Esophagus squamous epithelium (tissue), 5 donors: ENCODE measurements around the gene LGR6. TPM values are rescaled to one million over a fixed set of nuclear protein-coding genes. Genes with fewer than 3 reads are reported as not detected.
A peak's percentile ranks its signal among the peaks of the same experiment; 100 is the strongest.

Experiments used
- DNase-seq: peaks from one replicate; lab custom pipeline; 2025; lab: John Stamatoyannopoulos, UW
- H3K27ac ChIP-seq, 4 donors: fragments of 200-600 bp; sonication (generic); one replicate each; pipeline ENCODE4 v1.5.1; 2016 to 2019; ENCODE audit warnings: mild to moderate bottlenecking in 1 of 4
- H3K27me3 ChIP-seq, 4 donors: fragments of 200-600 bp; sonication (generic); 1 replicate in 3 of 4; 2 replicates in 1 of 4; pipeline versions ENCODE4 v1.5.1 to v1.6.0; 2017 to 2021; ENCODE audit warnings: antibody characterized with exemption in 1 of 4
- H3K36me3 ChIP-seq, 3 donors: fragments of 200-600 bp; sonication (generic); one replicate each; pipeline ENCODE4 v1.5.1; 2016 to 2019
- H3K4me1 ChIP-seq, 3 donors: fragments of 200-600 bp; sonication (generic); one replicate each; pipeline ENCODE4 v1.5.1; 2017 to 2019
- H3K4me3 ChIP-seq, 4 donors: fragments of 200-600 bp; sonication (generic); 1 replicate in 3 of 4; 2 replicates in 1 of 4; pipeline ENCODE4 v1.5.1; 2016 to 2019; ENCODE audit warnings: mild to moderate bottlenecking in 2 of 4, moderate library complexity in 1 of 4
- H3K9me3 ChIP-seq, 3 donors: fragments of 200-600 bp; sonication (generic); one replicate each; pipeline ENCODE4 v1.5.1; 2016 to 2019
- CTCF ChIP-seq, 6 experiments: fragments of 450-650 bp in 4 of 6; fragments of 200-600 bp in 2 of 6; sonication (generic) in 2 of 6; IDR thresholded peaks; one replicate each; pipeline ENCODE4 v1.5.1; 2016 to 2019; ENCODE audit warnings: antibody characterized with exemption in 6 of 6, mild to moderate bottlenecking in 4 of 6, moderate library complexity in 4 of 6
- POLR2A ChIP-seq, 4 donors: fragments of 450-650 bp; IDR thresholded peaks; one replicate each; pipeline ENCODE4 v1.6.1; 2017; ENCODE audit warnings: antibody characterized with exemption in 4 of 4, mild to moderate bottlenecking in 4 of 4, moderate library complexity in 3 of 4
- WGBS, 2 donors: methylation state at CpG; one replicate each; pipeline ENCODE4 v1.1.5; 2018; 5-methylcytosine and 5-hydroxymethylcytosine counted together
- intact Hi-C: fragments of 100-400 bp; cut with DNase I; formaldehyde crosslinking; loops from one replicate; pipeline ENCODE4 v1.15.0; 2022
- total RNA-seq, 4 donors: library from RNA; depleted of rRNA; stranded (reverse); fragments of >200 nt; gene quantifications; one replicate each; pipeline ENCODE4 v1.1.0, GENCODE V29; 2016
- donor health status: DM: yes; HTN: yes; CAD: no.

Gene LGR6
- total RNA-seq, 4 donors from 2014 or later = 0.53 to 6.4 (median 2.9) TPM

GRCh38 chr1:202210385-202210784 lies 16.8 kb downstream of the LGR6 start:
- 16 to 36% methylated on average over 6 of the region's 6 CpGs for WGBS, 2 donors
- TF ChIP-seq CTCF (IDR thresholded peaks at IDR 0.05) = peak in 1 of 6 experiments; percentile 41
- no peak for TF ChIP-seq POLR2A (IDR thresholded peaks at IDR 0.05)
- Histone ChIP-seq H3K4me1 (peaks cover 3 to 24% (median 12%) of the 10 kb centered on the region in 3 donors), H3K9me3 (no peaks in the 10 kb centered on the region), H3K27me3 (peaks cover 3 to 84% (median 5%) of the 10 kb centered on the region in 4 donors), H3K36me3 (no peaks in the 10 kb centered on the region), H3K4me3 (no peak overlapping the region), H3K27ac (no peak overlapping the region)
- intact Hi-C loops = no loop called here
- no peak for DNase-seq

- no peak overlapping the region for H3K4me3 ChIP-seq
- DNase-seq = no peak
- H3K4me1 ChIP-seq = peaks cover 3 to 24% (median 12%) of the 10 kb centered on the region in 3 donors
- intact Hi-C loops = no loop called here
- peaks cover 3 to 90% (median 5%) of the 10 kb centered on the region in 4 donors for H3K27me3 ChIP-seq
- H3K36me3 ChIP-seq = no peaks in the 10 kb centered on the region
- 92 to 100% methylated on average over 1 of the region's 1 CpG for WGBS, 2 donors
- H3K9me3 ChIP-seq = no peaks in the 10 kb centered on the region
- no peak overlapping the region for H3K27ac ChIP-seq
- TF ChIP-seq CTCF (IDR thresholded peaks at IDR 0.05) = no peak
- TF ChIP-seq POLR2A (IDR thresholded peaks at IDR 0.05) = no peak
Measured at GRCh38 chr1:202210969-202211368, 17.4 kb downstream of the LGR6 start.

- DNase-seq = no peak
- no peaks in the 10 kb centered on the region for H3K9me3 ChIP-seq
- H3K27me3 ChIP-seq = peaks cover 3 to 98% (median 5%) of the 10 kb centered on the region in 4 donors
- TF ChIP-seq CTCF (IDR thresholded peaks at IDR 0.05) (no peak), POLR2A (IDR thresholded peaks at IDR 0.05) (no peak)
- WGBS, 2 donors = 50 to 67% methylated on average over 1 of the region's 1 CpG
- no peak overlapping the region for H3K4me3 ChIP-seq
- peaks cover 3 to 18% (median 12%) of the 10 kb centered on the region in 3 donors for H3K4me1 ChIP-seq
- intact Hi-C loops = no loop called here
- no peaks in the 10 kb centered on the region for H3K36me3 ChIP-seq
- no peak overlapping the region for H3K27ac ChIP-seq
Measured at GRCh38 chr1:202212787-202213186, 19.2 kb downstream of the LGR6 start.

GRCh38 chr1:202213361-202214088 lies 19.9 kb downstream of the LGR6 start:
- TF ChIP-seq POLR2A (IDR thresholded peaks at IDR 0.05) (no peak), CTCF (IDR thresholded peaks at IDR 0.05) (peak in 3 of 6 experiments; percentile 4 to 10 (median 7))
- Histone ChIP-seq H3K36me3 (no peaks in the 10 kb centered on the region), H3K9me3 (no peaks in the 10 kb centered on the region), H3K27me3 (peaks cover 3 to 98% (median 5%) of the 10 kb centered on the region in 4 donors), H3K27ac (peak overlapping the region in 1 of 4 donors; percentile 38), H3K4me3 (peak overlapping the region; percentile 11 to 58 (median 36)), H3K4me1 (peaks cover 3 to 18% (median 12%) of the 10 kb centered on the region in 3 donors)
- intact Hi-C loops = no loop called here
- no peak for DNase-seq
- 19 to 23% methylated on average over 8 of the region's 8 CpGs for whole genome bisulfite sequencing, 2 donors

GRCh38 chr1:202214089-202214843 lies 20.7 kb downstream of the LGR6 start:
- intact Hi-C loops = no loop called here
- H3K27ac ChIP-seq = peak overlapping the region in 1 of 4 donors; percentile 38
- peak overlapping the region; percentile 11 to 58 (median 36) for H3K4me3 ChIP-seq
- no peaks in the 10 kb centered on the region for H3K36me3 ChIP-seq
- TF ChIP-seq CTCF (IDR thresholded peaks at IDR 0.05) (no peak), POLR2A (IDR thresholded peaks at IDR 0.05) (no peak)
- DNase-seq = no peak
- WGBS, 2 donors = 8 to 15% methylated on average over 11 to 26 of the region's 56 CpGs
- peaks cover 3 to 18% (median 12%) of the 10 kb centered on the region in 3 donors for H3K4me1 ChIP-seq
- peaks cover 3 to 98% (median 5%) of the 10 kb centered on the region in 4 donors for H3K27me3 ChIP-seq
- H3K9me3 ChIP-seq = no peaks in the 10 kb centered on the region
